Astrocyte of the cerebellum (primary cell): Measurements from ENCODE around the gene GREB1.

Experiments
- DNase-seq: peaks from one replicate; pipeline ENCODE4 v3.0.0-alpha.2; 2011; ENCODE audit warnings: low read depth
- H3K4me3 ChIP-seq: 2 replicates; pipeline ENCODE4 v1.5.1; 2011; ENCODE audit warnings: mild to moderate bottlenecking, low read depth, low read length, moderate library complexity
- in situ Hi-C: cut with HindIII; loops from 2 replicates; pipeline ENCODE4 v1.10.0; 2017; ENCODE audit warnings: low sequenced_read_pairs
- TF ChIP-seq, protein P1 (sequence below): IDR thresholded peaks from 2 replicates; pipeline ENCODE4 v1.5.1; 2012; ENCODE audit warnings: low read length, low read depth, moderate library complexity, mild to moderate bottlenecking; ENCODE audit errors: missing control alignments

The GREB1 gene

DNA sequence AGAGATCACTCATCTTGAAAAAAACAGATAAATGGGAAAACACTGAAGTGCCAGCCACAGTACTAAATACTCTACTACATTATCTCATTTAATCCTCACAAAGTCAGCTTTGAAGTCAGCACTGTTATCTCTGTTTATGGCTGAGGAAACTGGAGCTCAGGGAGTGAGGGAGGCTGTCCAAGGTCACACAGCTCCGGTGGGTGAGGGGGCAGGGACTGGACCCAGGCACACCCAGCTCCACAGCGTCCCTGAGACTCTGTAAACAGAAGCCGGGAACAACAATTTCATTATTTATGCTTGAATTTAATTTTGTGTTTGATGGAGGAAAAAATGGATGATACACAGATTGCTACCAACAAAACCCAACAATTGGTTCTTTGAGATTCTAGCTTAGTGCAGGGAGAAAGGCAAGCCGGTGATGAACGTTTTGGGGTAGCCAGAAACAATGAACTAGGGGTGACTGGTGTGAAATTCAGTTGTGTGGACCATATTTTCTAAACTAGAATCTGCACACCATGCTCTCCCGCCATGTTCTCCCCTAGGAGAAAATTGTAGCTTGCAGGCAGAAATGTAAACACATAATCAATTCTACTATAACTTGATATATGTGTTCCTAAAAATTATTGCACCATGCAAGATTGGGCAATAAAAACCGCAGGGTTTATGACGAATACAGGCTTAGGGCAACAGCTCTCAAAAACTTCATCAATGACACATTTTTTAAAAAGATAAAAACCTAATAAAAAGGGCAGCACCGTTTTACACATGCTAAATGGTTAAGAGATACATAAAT, at the start of gene GREB1:
Gene GREB1, plus strand, starts transcription at position 768 of the 793 bp plus-strand sequence. CDS start 22,570 bp downstream, outside the sequence.
- no peak within 1 kb of the TSS for H3K4me3 ChIP-seq
- in situ Hi-C loops: no loop called here
- TF ChIP-seq, protein P1, sequence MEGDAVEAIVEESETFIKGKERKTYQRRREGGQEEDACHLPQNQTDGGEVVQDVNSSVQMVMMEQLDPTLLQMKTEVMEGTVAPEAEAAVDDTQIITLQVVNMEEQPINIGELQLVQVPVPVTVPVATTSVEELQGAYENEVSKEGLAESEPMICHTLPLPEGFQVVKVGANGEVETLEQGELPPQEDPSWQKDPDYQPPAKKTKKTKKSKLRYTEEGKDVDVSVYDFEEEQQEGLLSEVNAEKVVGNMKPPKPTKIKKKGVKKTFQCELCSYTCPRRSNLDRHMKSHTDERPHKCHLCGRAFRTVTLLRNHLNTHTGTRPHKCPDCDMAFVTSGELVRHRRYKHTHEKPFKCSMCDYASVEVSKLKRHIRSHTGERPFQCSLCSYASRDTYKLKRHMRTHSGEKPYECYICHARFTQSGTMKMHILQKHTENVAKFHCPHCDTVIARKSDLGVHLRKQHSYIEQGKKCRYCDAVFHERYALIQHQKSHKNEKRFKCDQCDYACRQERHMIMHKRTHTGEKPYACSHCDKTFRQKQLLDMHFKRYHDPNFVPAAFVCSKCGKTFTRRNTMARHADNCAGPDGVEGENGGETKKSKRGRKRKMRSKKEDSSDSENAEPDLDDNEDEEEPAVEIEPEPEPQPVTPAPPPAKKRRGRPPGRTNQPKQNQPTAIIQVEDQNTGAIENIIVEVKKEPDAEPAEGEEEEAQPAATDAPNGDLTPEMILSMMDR: no peak
- DNase-seq: no peak

DNA sequence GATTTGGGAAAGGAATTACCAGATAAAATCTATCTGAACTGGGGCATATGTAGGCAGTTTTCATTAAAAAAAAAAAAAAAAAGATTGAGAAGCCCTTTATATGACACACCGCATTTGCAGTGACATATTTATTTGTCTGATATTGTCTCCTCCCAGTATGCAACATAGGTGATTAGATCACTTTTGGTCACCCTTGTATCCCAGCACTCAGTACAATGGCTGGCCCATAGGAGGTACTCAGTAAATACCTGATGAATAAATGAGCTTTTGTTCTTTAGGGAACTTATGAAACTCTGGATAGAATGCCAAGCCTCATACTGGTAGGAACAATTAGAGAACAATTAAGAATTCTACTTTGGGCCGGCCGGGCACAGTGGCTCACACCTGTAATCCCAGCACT, 45.0 kb upstream of the GREB1 start:
- TF ChIP-seq, protein P1: no peak
- no peak overlapping the region for H3K4me3 ChIP-seq
- no peak for DNase-seq
- in situ Hi-C loops: no loop called here

GRCh38 chr2:11490194-11490593, 43.7 kb upstream of the GREB1 start:
- TF ChIP-seq, protein P1: no peak
- in situ Hi-C loops: no loop called here
- no peak overlapping the region for H3K4me3 ChIP-seq
- no peak for DNase-seq

- in situ Hi-C loops: no loop called here
- no peak overlapping the region for H3K4me3 ChIP-seq
- TF ChIP-seq, protein P1: no peak
- no peak for DNase-seq
These were observed 42.4 kb upstream of the GREB1 start for GRCh38 chr2:11491348-11491933.

DNA sequence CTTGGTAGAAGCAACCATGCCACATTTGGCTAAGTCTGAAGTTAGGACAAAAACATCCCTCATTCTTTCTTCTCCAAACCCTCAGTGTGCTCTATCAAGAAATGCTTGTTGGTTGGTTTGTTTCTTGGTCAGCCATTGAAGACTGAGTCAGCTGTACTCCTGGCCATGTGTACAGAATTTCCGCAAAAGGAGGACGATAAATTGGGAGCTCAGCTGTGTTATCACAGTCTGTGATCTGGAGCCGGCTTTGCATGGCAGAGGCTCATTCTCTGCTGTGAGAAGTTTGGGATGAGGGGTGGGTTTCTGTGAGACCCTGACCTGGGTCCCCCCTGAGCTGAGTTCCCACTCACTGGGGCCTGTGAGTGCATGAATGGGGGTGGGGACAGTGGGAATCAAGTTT, 41.6 kb upstream of the GREB1 start:
- no peak overlapping the region for H3K4me3 ChIP-seq
- in situ Hi-C loops: no loop called here
- TF ChIP-seq, protein P1: no peak
- no peak for DNase-seq

DNA sequence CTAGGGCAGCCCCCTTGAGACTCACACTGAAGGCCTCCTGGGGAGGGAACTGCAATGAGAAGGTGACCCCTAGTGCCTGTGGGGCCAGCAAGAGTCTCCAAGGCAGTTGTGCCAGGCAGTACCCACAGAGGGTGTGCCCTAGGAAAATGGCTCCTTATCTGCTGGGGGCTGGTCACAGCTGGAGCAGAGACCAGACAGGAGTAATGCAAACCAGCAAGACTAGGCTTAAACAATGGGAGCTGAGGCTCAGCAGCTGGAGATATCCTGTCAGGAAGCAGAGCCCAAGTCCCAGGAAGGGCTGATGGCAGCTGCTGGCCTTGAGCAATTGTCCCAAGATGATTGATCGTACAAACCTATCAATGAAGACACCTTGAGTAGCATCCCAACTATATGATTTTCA, 41.1 kb upstream of the GREB1 start:
- TF ChIP-seq, protein P1: no peak
- H3K4me3 ChIP-seq: no peak overlapping the region
- no peak for DNase-seq
- in situ Hi-C loops: no loop called here
